Kidney epithelial cell (primary cell): Measurements from ENCODE around the gene IFNG-AS1. TPM values are rescaled to one million over a fixed set of nuclear protein-coding genes. Genes with fewer than 3 reads are reported as not detected.

Experiments used
- DNase-seq: peaks from one replicate; pipeline ENCODE4 v3.0.0-alpha.2; 2010; ENCODE audit warnings: low read depth
- H3K27me3 ChIP-seq: 2 replicates; pipeline ENCODE4 v1.6.0; 2011; ENCODE audit warnings: low read length; ENCODE audit not compliant: control insufficient read depth, insufficient read depth
- H3K36me3 ChIP-seq: 2 replicates; pipeline ENCODE4 v1.5.1; 2011; ENCODE audit warnings: low read length; ENCODE audit not compliant: control insufficient read depth, insufficient read depth
- H3K4me3 ChIP-seq: 2 replicates; pipeline ENCODE4 v1.5.1; 2011; ENCODE audit warnings: low read depth, mild to moderate bottlenecking, control low read depth, low read length
- total RNA-seq: library from RNA; depleted of rRNA; stranded (reverse); fragments of >200 nt; gene quantifications from 2 replicates; pipeline ENCODE4 v1.2.3, GENCODE V29; 2015
- TF ChIP-seq, protein P1 (sequence below): IDR thresholded peaks from 2 replicates; pipeline ENCODE4 v1.5.1; 2011; ENCODE audit warnings: mild to moderate bottlenecking, moderate library complexity, low read length, control low read depth, inconsistent platforms; ENCODE audit not compliant: insufficient read depth, poor library complexity, severe bottlenecking

Gene IFNG-AS1
- total RNA-seq, 1 donor from 2014 or later, result not detected

DNA sequence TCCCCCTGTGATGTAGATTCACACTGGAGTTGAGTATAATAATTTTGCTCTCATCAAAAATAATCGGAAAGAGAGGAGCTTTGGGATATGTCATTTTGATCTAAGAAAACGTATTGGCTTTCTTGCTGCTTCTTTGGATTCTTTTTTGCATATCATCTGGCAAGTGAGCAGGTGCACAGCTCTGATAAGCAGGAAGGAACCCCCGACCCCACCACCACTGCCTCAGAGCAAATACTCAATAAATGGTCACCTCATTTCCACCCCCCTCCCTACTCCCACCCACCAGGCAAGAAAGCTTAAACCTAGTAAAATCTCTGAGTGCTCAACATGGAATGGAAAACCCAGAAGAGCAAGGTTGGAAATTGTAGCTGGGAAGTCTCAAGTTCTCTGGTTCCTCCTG lies 49.4 kb downstream of the IFNG-AS1 start:
- TF ChIP-seq, protein P1, sequence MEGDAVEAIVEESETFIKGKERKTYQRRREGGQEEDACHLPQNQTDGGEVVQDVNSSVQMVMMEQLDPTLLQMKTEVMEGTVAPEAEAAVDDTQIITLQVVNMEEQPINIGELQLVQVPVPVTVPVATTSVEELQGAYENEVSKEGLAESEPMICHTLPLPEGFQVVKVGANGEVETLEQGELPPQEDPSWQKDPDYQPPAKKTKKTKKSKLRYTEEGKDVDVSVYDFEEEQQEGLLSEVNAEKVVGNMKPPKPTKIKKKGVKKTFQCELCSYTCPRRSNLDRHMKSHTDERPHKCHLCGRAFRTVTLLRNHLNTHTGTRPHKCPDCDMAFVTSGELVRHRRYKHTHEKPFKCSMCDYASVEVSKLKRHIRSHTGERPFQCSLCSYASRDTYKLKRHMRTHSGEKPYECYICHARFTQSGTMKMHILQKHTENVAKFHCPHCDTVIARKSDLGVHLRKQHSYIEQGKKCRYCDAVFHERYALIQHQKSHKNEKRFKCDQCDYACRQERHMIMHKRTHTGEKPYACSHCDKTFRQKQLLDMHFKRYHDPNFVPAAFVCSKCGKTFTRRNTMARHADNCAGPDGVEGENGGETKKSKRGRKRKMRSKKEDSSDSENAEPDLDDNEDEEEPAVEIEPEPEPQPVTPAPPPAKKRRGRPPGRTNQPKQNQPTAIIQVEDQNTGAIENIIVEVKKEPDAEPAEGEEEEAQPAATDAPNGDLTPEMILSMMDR, result no peak

DNA sequence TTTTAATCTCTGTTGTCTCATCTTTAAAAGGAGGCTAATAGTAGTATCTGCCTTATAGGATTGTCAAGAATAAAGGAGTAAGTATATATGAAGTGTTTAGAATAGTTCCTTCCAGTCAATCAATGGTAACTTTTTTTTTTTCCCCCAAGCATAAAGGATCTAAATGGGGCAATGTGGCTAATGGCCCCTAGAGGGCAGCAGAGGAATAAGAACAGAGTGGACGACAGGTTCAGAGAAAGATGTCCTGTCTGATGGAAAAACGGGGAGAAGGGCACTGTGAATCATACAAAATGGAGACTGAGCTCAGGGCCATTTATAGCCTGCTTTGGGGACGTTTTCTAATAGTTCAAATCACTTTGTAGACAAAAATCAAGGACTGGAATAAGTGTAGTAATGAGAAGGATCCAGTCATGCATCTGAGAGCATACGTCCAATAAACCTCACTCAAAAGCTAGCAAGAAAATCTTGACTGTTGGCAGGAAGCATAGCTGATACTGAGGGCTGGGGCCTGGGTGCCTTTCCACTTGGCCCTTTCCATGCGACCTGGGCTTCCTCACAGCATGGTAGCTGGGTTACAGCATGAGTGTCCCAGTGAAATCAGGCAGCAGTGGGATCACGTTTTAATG lies 51.3 kb downstream of the IFNG-AS1 start:
- H3K27me3 ChIP-seq, result no peaks in the 10 kb centered on the region
- DNase-seq, result peak; percentile 32
- TF ChIP-seq, protein P1, result peak; percentile 87
- no peak overlapping the region for H3K4me3 ChIP-seq
- H3K36me3 ChIP-seq, result no peaks in the 10 kb centered on the region

More for the DNA sequence above, 49.4 kb downstream of the IFNG-AS1 start:
- Histone ChIP-seq H3K4me3 (no peak overlapping the region), H3K36me3 (no peaks in the 10 kb centered on the region), H3K27me3 (no peaks in the 10 kb centered on the region)
- DNase-seq, result no peak

DNA sequence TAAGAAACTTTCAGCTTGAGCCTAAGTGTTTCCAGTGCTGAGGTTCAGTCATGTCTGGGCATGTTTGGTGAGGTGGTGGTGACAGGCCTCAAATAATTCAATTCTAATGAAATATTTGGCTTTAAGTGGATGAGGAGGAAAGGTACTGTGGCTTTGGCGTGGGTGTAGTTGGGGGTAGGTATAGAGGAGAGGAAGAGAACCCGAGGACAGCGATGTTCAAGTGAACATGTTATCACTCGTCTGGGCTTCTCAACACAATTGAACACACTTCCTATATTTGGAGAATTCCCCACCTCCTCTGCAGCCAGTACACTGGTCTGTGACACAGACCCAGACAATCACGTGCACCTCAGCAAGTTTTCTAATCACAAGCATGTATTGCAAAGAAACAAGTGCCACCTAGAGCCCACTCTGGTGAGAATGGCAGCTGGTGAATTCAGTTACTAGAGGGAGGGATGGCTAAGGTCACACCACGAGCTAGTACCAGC lies 53.0 kb downstream of the IFNG-AS1 start:
- Histone ChIP-seq H3K4me3 (no peak overlapping the region), H3K36me3 (no peaks in the 10 kb centered on the region), H3K27me3 (no peaks in the 10 kb centered on the region)
- TF ChIP-seq, protein P1, result no peak
- DNase-seq, result no peak

DNA sequence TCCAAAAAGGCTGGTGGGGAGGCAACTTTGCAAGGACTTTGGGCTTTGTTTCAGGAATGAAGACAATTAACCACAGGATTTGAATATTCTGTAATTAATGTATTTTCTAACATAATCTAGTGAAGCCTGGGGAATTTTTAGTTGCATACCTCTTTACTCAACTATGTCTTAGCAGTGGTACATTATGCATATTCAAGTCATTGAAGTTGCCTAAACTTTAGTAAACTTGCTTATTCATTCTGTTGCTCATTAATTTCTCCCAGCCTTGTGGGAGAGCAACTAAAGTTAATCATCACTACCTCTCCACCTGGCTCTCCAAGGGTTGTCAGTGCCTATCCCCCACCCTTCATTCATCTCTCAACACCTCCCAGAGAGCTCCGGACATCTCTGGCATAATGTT lies 54.2 kb downstream of the IFNG-AS1 start:
- H3K4me3 ChIP-seq, result no peak overlapping the region
- TF ChIP-seq, protein P1, result no peak
- DNase-seq, result peak; percentile 38
- no peaks in the 10 kb centered on the region for H3K36me3 ChIP-seq
- no peaks in the 10 kb centered on the region for H3K27me3 ChIP-seq

DNA sequence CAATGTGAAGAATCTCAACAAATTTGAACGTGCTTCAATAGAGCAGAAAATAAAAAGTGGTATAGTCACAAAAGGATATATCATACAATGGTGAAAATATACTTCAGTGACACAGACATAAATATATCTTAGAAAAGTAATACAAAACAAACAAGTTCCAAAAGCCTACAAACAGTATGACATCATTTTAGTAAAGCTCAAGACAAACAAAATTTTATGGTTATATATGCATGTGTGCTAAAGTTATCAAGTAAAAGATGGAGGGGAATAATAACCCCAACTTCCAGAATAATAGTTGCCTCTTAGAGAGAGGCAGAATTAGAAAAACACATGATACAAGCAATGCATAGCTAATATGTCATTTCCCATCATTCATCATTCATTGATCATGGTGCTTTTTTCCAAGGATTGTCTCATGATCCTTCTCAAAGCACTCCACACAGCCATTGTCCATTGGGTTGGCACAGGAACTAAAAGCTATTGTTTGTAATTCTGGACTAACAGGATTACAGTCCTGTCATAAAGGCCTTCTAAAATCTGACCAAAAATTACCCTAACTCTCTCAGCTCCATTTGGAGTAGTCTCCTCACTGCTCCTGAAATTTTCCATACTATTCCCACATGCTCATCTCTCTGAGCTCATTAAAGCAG lies 59.5 kb downstream of the IFNG-AS1 start:
- no peaks in the 10 kb centered on the region for H3K36me3 ChIP-seq
- TF ChIP-seq, protein P1, result no peak
- H3K4me3 ChIP-seq, result no peak overlapping the region
- H3K27me3 ChIP-seq, result peaks cover 2% of the 10 kb centered on the region
- DNase-seq, result no peak
